Measurements from ENCODE around the gene ABCA13.

Gene ABCA13

GRCh38 chr7:48376263-48376662 is 205.0 kb downstream of the ABCA13 start:
- Histone ChIP-seq H3K9me3 (ENCODE audit: severe bottlenecking) (no peaks in the 10 kb centered on the region), H3K36me3 (no peaks in the 10 kb centered on the region), H3K27me3 (ENCODE audit: insufficient read depth, low read depth, severe bottlenecking) (no peaks in the 10 kb centered on the region), H3K27ac (no peak overlapping the region), H3K4me3 (ENCODE audit: low read depth, low read length) (no peak overlapping the region)
- DNase-seq: no peak
- TF ChIP-seq CTCF (IDR thresholded peaks at IDR 0.05; ENCODE audit: low read depth, low read length): no peak

- DNase-seq: no peak
- Histone ChIP-seq H3K36me3 (no peaks in the 10 kb centered on the region), H3K27me3 (ENCODE audit: insufficient read depth, low read depth, severe bottlenecking) (no peaks in the 10 kb centered on the region), H3K27ac (no peak overlapping the region), H3K9me3 (ENCODE audit: severe bottlenecking) (no peaks in the 10 kb centered on the region), H3K4me3 (ENCODE audit: low read depth, low read length) (no peak overlapping the region)
- no peak for TF ChIP-seq CTCF (IDR thresholded peaks at IDR 0.05; ENCODE audit: low read depth, low read length)
Measured at GRCh38 chr7:48380921-48381320, 209.7 kb downstream of the ABCA13 start.

GRCh38 chr7:48381571-48381970 is 210.3 kb downstream of the ABCA13 start:
- no peak for DNase-seq
- H3K36me3 ChIP-seq: no peaks in the 10 kb centered on the region
- H3K4me3 ChIP-seq (ENCODE audit: low read depth, low read length): no peak overlapping the region
- no peaks in the 10 kb centered on the region for H3K9me3 ChIP-seq (ENCODE audit: severe bottlenecking)
- H3K27ac ChIP-seq: no peak overlapping the region
- H3K27me3 ChIP-seq (ENCODE audit: insufficient read depth, low read depth, severe bottlenecking): no peaks in the 10 kb centered on the region
- no peak for TF ChIP-seq CTCF (IDR thresholded peaks at IDR 0.05; ENCODE audit: low read depth, low read length)

GRCh38 chr7:48384180-48384752 is 213.0 kb downstream of the ABCA13 start:
- no peak overlapping the region for H3K4me3 ChIP-seq (ENCODE audit: low read depth, low read length)
- H3K27ac ChIP-seq: no peak overlapping the region
- TF ChIP-seq CTCF (IDR thresholded peaks at IDR 0.05; ENCODE audit: low read depth, low read length): no peak
- H3K36me3 ChIP-seq: no peaks in the 10 kb centered on the region
- no peaks in the 10 kb centered on the region for H3K27me3 ChIP-seq (ENCODE audit: insufficient read depth, low read depth, severe bottlenecking)
- no peaks in the 10 kb centered on the region for H3K9me3 ChIP-seq (ENCODE audit: severe bottlenecking)
- no peak for DNase-seq

GRCh38 chr7:48387932-48388331 is 216.7 kb downstream of the ABCA13 start:
- no peaks in the 10 kb centered on the region for H3K9me3 ChIP-seq (ENCODE audit: severe bottlenecking)
- no peaks in the 10 kb centered on the region for H3K27me3 ChIP-seq (ENCODE audit: insufficient read depth, low read depth, severe bottlenecking)
- H3K27ac ChIP-seq: no peak overlapping the region
- no peak for TF ChIP-seq CTCF (IDR thresholded peaks at IDR 0.05; ENCODE audit: low read depth, low read length)
- H3K36me3 ChIP-seq: no peaks in the 10 kb centered on the region
- no peak overlapping the region for H3K4me3 ChIP-seq (ENCODE audit: low read depth, low read length)
- no peak for DNase-seq

- TF ChIP-seq CTCF (IDR thresholded peaks at IDR 0.05; ENCODE audit: low read depth, low read length): no peak
- Histone ChIP-seq H3K9me3 (ENCODE audit: severe bottlenecking) (no peaks in the 10 kb centered on the region), H3K36me3 (no peaks in the 10 kb centered on the region), H3K27me3 (ENCODE audit: insufficient read depth, low read depth, severe bottlenecking) (no peaks in the 10 kb centered on the region), H3K4me3 (ENCODE audit: low read depth, low read length) (no peak overlapping the region), H3K27ac (no peak overlapping the region)
- DNase-seq: no peak
Measured at GRCh38 chr7:48388911-48389310, 217.7 kb downstream of the ABCA13 start.

Data from WERI-Rb-1 (cell line).